Tibial nerve (tissue), 4 donors: ENCODE data around the gene SUSD3.

Source experiments
- EP300 ChIP-seq, 2 donors: sonication (generic); formaldehyde crosslinking; IDR thresholded peaks; one replicate each; pipeline ENCODE4 v1.6.1; 2017; ENCODE audit warnings: antibody characterized with exemption in 2 of 2, mild to moderate bottlenecking in 1 of 2
- POLR2A ChIP-seq, 2 donors: fragments of 450-650 bp; IDR thresholded peaks; one replicate each; pipeline ENCODE4 v1.6.1; 2017; ENCODE audit warnings: antibody characterized with exemption in 2 of 2, mild to moderate bottlenecking in 2 of 2, moderate library complexity in 2 of 2
- TF ChIP-seq, protein P1 (sequence below), 5 experiments: fragments of 200-600 bp in 3 of 5; fragments of 450-650 bp in 2 of 5; sonication (generic) in 3 of 5; IDR thresholded peaks; one replicate each; pipeline ENCODE4 v1.5.1; 2016 to 2019; ENCODE audit warnings: antibody characterized with exemption in 5 of 5, mild to moderate bottlenecking in 3 of 5, moderate library complexity in 2 of 5

DNA sequence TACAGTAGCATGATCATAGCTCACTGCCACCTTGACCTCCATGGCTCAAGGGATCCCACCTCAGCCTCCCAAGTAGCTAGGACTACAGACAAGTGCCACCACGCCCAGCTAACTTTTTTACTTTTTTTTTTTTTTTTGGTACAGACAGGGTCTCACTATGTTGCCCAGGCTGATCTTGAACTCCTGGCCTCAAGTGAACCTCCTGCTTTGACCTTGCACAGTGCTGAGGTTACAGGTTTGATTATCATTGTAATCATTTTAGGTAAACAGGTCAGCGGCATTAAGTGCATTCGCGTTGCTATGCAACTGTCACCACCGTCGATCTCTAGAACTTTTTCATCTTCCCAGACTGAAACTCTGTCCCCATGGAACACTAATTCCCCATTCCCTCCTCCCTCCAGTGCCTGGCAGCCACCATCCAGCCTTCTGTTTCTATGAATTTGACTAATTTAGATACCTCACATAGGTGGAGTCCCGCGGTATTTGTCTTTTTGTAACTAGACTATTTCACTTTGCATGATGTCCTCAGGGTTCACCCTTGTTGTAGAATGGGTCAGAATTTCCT, 31.7 kb downstream of the SUSD3 start:
- TF ChIP-seq, protein P1, sequence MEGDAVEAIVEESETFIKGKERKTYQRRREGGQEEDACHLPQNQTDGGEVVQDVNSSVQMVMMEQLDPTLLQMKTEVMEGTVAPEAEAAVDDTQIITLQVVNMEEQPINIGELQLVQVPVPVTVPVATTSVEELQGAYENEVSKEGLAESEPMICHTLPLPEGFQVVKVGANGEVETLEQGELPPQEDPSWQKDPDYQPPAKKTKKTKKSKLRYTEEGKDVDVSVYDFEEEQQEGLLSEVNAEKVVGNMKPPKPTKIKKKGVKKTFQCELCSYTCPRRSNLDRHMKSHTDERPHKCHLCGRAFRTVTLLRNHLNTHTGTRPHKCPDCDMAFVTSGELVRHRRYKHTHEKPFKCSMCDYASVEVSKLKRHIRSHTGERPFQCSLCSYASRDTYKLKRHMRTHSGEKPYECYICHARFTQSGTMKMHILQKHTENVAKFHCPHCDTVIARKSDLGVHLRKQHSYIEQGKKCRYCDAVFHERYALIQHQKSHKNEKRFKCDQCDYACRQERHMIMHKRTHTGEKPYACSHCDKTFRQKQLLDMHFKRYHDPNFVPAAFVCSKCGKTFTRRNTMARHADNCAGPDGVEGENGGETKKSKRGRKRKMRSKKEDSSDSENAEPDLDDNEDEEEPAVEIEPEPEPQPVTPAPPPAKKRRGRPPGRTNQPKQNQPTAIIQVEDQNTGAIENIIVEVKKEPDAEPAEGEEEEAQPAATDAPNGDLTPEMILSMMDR (IDR thresholded peaks at IDR 0.05): no peak
- TF ChIP-seq POLR2A (IDR thresholded peaks at IDR 0.05) (no peak), EP300 (IDR thresholded peaks at IDR 0.05) (no peak)
